Measurements from ENCODE around the gene FCGBP.
"Not testable (repeated sequence)": the region's sequence is repeated elsewhere in the genome, so short reads cannot be mapped to it uniquely, and the experiment has no call there.

FCGBP gene

GRCh38 chr19:39963898-39964297 lies 29.5 kb upstream of the FCGBP start:
- no peak for DNase-seq (ENCODE audit: low read depth in 2 of 2)
- no peak for TF ChIP-seq CTCF (IDR thresholded peaks at IDR 0.05; ENCODE audit: low read depth, low read length)
- no peak overlapping the region for H3K4me3 ChIP-seq (replicated peaks in 1 of 2; ENCODE audit: low read depth in 2 of 2, low read length in 2 of 2)

DNA sequence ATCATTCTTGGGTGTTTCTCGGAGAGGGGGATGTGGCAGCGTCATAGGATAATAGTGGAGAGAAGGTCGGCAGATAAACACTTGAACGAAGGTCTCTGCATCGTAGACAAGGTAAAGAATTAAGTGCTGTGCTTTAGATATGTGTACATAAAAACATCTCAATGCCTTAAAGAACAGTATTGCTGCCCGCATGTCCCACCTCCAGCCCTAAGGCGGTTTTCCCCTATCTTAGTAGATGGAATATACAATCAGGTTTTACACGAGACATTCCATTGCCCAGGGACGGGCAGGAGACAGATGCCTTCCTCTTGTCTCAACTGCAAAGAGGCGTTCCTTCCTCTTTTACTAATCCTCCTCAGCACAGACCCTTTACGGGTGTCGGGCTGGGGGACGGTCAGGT lies 25.0 kb upstream of the FCGBP start:
- DNase-seq (ENCODE audit: low read depth in 2 of 2); H3K4me3 ChIP-seq (replicated peaks in 1 of 2; ENCODE audit: low read depth in 2 of 2, low read length in 2 of 2): not testable (repeated sequence)

GRCh38 chr19:39958942-39959341 lies 24.5 kb upstream of the FCGBP start:
- not testable (repeated sequence) for DNase-seq (ENCODE audit: low read depth in 2 of 2)

DNA sequence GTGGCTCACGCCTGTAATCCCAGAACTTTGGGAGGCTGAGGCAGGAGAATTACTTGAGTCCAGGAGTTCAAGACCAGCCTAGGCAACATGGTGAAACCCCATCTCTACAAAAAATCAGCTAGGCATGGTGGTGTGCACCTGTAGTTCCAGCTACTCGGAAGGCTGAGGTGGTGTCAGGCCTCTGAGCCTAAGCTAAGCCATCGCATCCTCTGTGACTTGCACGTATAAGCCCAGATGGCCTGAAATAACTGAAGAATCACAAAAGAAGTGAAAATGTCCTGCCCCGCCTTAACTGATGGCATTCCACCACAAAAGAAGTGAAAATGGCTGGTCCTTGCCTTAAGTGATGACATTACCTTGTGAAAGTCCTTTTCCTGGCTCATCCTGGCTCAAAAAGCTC lies 23.5 kb upstream of the FCGBP start:
- DNase-seq (ENCODE audit: low read depth in 2 of 2); H3K4me3 ChIP-seq (replicated peaks in 1 of 2; ENCODE audit: low read depth in 2 of 2, low read length in 2 of 2): not testable (repeated sequence)

More at GRCh38 chr19:39958942-39959341, 24.5 kb upstream of the FCGBP start:
- not testable (repeated sequence) for H3K4me3 ChIP-seq (replicated peaks in 1 of 2; ENCODE audit: low read depth in 2 of 2, low read length in 2 of 2)

DNA sequence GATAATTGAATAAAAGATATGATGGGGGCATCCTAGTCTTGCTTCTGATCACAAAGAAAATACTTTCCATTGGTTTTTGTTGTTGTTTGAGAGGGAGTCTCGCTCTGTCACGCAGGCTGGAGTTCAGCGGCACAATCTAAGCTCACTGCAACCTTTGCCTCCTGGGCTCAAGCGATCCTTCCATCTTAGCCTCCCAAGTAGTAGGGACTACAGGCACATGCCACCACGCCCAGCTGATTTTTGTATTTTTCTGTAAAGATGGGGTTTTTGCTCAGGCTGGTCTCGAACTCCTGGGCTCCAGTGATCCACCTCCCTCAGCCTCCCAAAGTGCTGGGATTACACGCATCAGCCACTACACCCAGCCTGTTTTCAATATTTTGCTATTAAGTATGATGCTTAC lies 19.5 kb upstream of the FCGBP start:
- no peak overlapping the region for H3K4me3 ChIP-seq (replicated peaks in 1 of 2; ENCODE audit: low read depth in 2 of 2, low read length in 2 of 2)
- DNase-seq (ENCODE audit: low read depth in 2 of 2) = no peak
- TF ChIP-seq CTCF (IDR thresholded peaks at IDR 0.05; ENCODE audit: low read depth, low read length) = no peak

- peak; percentile 35 to 67 for DNase-seq (ENCODE audit: low read depth in 2 of 2)
- H3K4me3 ChIP-seq (replicated peaks in 1 of 2; ENCODE audit: low read depth in 2 of 2, low read length in 2 of 2) = no peak overlapping the region
- no peak for TF ChIP-seq CTCF (IDR thresholded peaks at IDR 0.05; ENCODE audit: low read depth, low read length)
Observed at GRCh38 chr19:39951686-39952085, 17.3 kb upstream of the FCGBP start.

- no peak for DNase-seq (ENCODE audit: low read depth in 2 of 2)
- TF ChIP-seq CTCF (IDR thresholded peaks at IDR 0.05; ENCODE audit: low read depth, low read length) = no peak
- H3K4me3 ChIP-seq (replicated peaks in 1 of 2; ENCODE audit: low read depth in 2 of 2, low read length in 2 of 2) = no peak overlapping the region
Observed at GRCh38 chr19:39951065-39951650, 16.7 kb upstream of the FCGBP start.

DNA sequence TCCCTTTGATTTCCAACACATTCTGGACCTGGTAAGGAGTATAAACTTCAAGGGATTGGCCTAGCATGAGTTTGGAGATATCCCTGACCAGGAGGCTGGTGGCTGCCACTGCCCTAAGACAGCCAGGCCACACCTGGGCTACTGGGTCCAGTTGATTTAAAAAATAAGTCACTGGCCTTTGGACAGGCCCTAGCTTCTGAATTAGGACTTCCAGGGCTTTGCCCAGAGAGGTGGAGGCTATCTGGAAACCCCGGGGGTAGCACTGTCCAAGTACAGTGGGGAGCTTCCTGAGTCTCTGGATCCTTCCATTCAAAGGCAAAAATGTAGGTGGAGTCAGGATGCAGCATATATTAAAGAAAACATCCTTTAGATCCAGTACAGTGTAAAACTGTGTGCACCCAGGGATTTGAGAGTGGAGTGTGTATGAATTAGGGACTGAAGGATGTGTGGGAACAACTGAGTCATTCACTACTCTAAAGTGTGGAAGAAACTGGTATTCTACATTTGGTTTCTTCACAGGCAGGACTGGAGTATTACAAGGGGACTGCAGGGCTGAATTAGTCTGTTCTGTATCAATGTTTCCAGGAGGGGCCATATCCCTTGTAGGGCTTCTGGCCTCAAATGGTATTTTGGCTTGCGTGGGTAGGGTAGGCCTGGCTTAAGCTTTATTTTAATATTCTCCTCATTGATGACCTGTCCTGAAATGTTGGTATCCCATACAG lies 14.8 kb upstream of the FCGBP start:
- H3K4me3 ChIP-seq (replicated peaks in 1 of 2; ENCODE audit: low read depth in 2 of 2, low read length in 2 of 2) = no peak overlapping the region
- DNase-seq (ENCODE audit: low read depth in 2 of 2) = no peak
- TF ChIP-seq CTCF (IDR thresholded peaks at IDR 0.05; ENCODE audit: low read depth, low read length) = no peak
